Coronary artery (tissue), 2 donors: ENCODE data around the gene C4orf50.

ENCODE experiments used
- DNase-seq: peaks from one replicate; pipeline ENCODE4 v3.0.0-alpha.2; 2017; ENCODE audit warnings: low spot score
- H3K27ac ChIP-seq, 2 donors: fragments of 200-600 bp; sonication (generic); one replicate each; pipeline ENCODE4 v1.5.1; 2016 to 2019
- H3K4me3 ChIP-seq: fragments of 200-600 bp; sonication (generic); 2 replicates; pipeline ENCODE4 v1.5.1; 2016; ENCODE audit warnings: mild to moderate bottlenecking, moderate library complexity
- CTCF ChIP-seq: fragments of 200-600 bp; sonication (generic); IDR thresholded peaks from one replicate; pipeline ENCODE4 v1.5.1; 2019; ENCODE audit warnings: antibody characterized with exemption

The C4orf50 gene

GRCh38 chr4:6044276-6044675, 26.0 kb upstream of the C4orf50 start:
- H3K27ac ChIP-seq: no peak overlapping the region
- H3K4me3 ChIP-seq: no peak overlapping the region
- no peak for DNase-seq
- no peak for TF ChIP-seq CTCF

DNA sequence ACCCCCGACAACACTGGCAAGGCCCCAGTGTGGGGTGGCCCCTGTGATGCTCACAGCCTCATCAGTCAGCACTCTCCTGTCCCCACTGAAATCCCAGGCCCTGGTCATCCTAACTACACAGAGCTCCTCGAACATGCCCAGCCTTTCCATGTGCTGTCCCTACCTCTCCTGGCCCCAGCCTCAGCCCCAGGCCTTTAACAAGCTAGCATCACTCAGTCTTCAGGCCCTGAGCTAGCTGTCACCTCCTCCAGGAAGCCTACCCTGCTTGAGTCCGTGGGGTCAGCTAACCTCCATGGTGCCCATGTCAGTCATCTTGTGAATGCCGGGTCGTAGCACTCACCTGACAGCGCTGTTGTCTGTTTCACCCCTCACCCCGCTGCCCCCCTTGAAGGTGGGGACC, 25.6 kb upstream of the C4orf50 start:
- no peak for TF ChIP-seq CTCF
- H3K4me3 ChIP-seq: no peak overlapping the region
- DNase-seq: no peak

GRCh38 chr4:6043188-6043587, 25.0 kb upstream of the C4orf50 start:
- TF ChIP-seq CTCF: no peak
- DNase-seq: no peak
- Histone ChIP-seq H3K27ac (no peak overlapping the region), H3K4me3 (no peak overlapping the region)

More for the DNA sequence above, 25.6 kb upstream of the C4orf50 start:
- H3K27ac ChIP-seq: no peak overlapping the region

- no peak for TF ChIP-seq CTCF
- DNase-seq: no peak
- no peak overlapping the region for H3K4me3 ChIP-seq
- no peak overlapping the region for H3K27ac ChIP-seq
These were observed 24.2 kb upstream of the C4orf50 start for GRCh38 chr4:6042293-6043063.

DNA sequence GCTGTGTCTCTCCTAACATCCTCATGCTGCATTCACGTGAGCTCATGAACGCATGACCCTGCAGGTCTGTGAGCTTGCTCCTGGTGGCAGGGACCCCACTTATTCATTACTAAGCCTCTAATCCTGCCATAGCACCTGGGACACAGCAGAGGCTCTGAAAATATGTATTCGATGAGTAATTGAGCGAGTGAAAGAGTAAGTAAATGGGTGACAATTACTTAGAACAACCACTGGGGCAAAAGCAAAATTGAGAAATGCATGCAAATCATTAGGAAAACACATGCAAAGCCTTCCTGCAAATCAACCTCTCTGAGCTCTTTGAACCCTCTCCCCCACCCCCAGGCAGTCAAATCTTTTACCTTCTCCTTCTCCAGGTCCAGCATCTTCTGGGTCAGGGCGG, 23.6 kb upstream of the C4orf50 start:
- DNase-seq: no peak
- no peak overlapping the region for H3K4me3 ChIP-seq
- no peak for TF ChIP-seq CTCF
- no peak overlapping the region for H3K27ac ChIP-seq

- Histone ChIP-seq H3K27ac (no peak overlapping the region), H3K4me3 (no peak overlapping the region)
- TF ChIP-seq CTCF: no peak
- DNase-seq: no peak
These were observed 20.5 kb upstream of the C4orf50 start for GRCh38 chr4:6038711-6039110.

- Histone ChIP-seq H3K27ac (no peak overlapping the region), H3K4me3 (no peak overlapping the region)
- TF ChIP-seq CTCF: no peak
- DNase-seq: no peak
These were observed 17.6 kb upstream of the C4orf50 start for GRCh38 chr4:6035786-6036185.
